ENCODE measurements around the gene KCTD15. TPM values are rescaled to one million over a fixed set of nuclear protein-coding genes. Genes with fewer than 3 reads are reported as not detected.

The KCTD15 gene
- total RNA-seq, 1 donor from 2014 or later, result 61.3 TPM

- H3K27me3 Mint-ChIP-seq, result no peaks in the 10 kb centered on the region
- no peaks in the 10 kb centered on the region for H3K9me3 Mint-ChIP-seq (ENCODE audit: low read depth)
- TF ChIP-seq CTCF (IDR thresholded peaks at IDR 0.05; ENCODE audit: unreplicated experiment), result no peak
- no peak overlapping the region for H3K4me3 Mint-ChIP-seq (ENCODE audit: low read depth)
- peaks cover 13% of the 10 kb centered on the region for H3K36me3 Mint-ChIP-seq (ENCODE audit: insufficient read depth)
- peaks cover 6% of the 10 kb centered on the region for H3K4me1 Mint-ChIP-seq (ENCODE audit: low read depth)
- H3K27ac Mint-ChIP-seq, result no peak overlapping the region
- no peak for DNase-seq (ENCODE audit: low spot score, unreplicated experiment)
Observed at GRCh38 chr19:33802801-33803200, 6.1 kb downstream of the KCTD15 start.

- Mint-ChIP-seq H3K4me3 (ENCODE audit: low read depth) (no peak overlapping the region), H3K36me3 (ENCODE audit: insufficient read depth) (peaks cover 17% of the 10 kb centered on the region), H3K4me1 (ENCODE audit: low read depth) (peaks cover 6% of the 10 kb centered on the region), H3K9me3 (ENCODE audit: low read depth) (no peaks in the 10 kb centered on the region), H3K27ac (no peak overlapping the region), H3K27me3 (no peaks in the 10 kb centered on the region)
- no peak for DNase-seq (ENCODE audit: low spot score, unreplicated experiment)
- no peak for TF ChIP-seq CTCF (IDR thresholded peaks at IDR 0.05; ENCODE audit: unreplicated experiment)
Observed at GRCh38 chr19:33803383-33803782, 6.7 kb downstream of the KCTD15 start.

- Mint-ChIP-seq H3K27ac (no peak overlapping the region), H3K27me3 (no peaks in the 10 kb centered on the region), H3K9me3 (ENCODE audit: low read depth) (no peaks in the 10 kb centered on the region), H3K36me3 (ENCODE audit: insufficient read depth) (peaks cover 17% of the 10 kb centered on the region), H3K4me1 (ENCODE audit: low read depth) (peaks cover 1% of the 10 kb centered on the region), H3K4me3 (ENCODE audit: low read depth) (no peak overlapping the region)
- no peak for DNase-seq (ENCODE audit: low spot score, unreplicated experiment)
- TF ChIP-seq CTCF (IDR thresholded peaks at IDR 0.05; ENCODE audit: unreplicated experiment), result no peak
Observed at GRCh38 chr19:33804021-33804799, 7.5 kb downstream of the KCTD15 start.

GRCh38 chr19:33805313-33805712 is 8.6 kb downstream of the KCTD15 start:
- Mint-ChIP-seq H3K36me3 (ENCODE audit: insufficient read depth) (peaks cover 17% of the 10 kb centered on the region), H3K27ac (no peak overlapping the region), H3K9me3 (ENCODE audit: low read depth) (no peaks in the 10 kb centered on the region), H3K4me1 (ENCODE audit: low read depth) (no peaks in the 10 kb centered on the region), H3K4me3 (ENCODE audit: low read depth) (no peak overlapping the region), H3K27me3 (no peaks in the 10 kb centered on the region)
- no peak for DNase-seq (ENCODE audit: low spot score, unreplicated experiment)
- no peak for TF ChIP-seq CTCF (IDR thresholded peaks at IDR 0.05; ENCODE audit: unreplicated experiment)

GRCh38 chr19:33805840-33806433 is 9.3 kb downstream of the KCTD15 start:
- no peak for DNase-seq (ENCODE audit: low spot score, unreplicated experiment)
- Mint-ChIP-seq H3K27ac (no peak overlapping the region), H3K4me3 (ENCODE audit: low read depth) (no peak overlapping the region), H3K4me1 (ENCODE audit: low read depth) (no peaks in the 10 kb centered on the region), H3K27me3 (no peaks in the 10 kb centered on the region), H3K36me3 (ENCODE audit: insufficient read depth) (peaks cover 16% of the 10 kb centered on the region), H3K9me3 (ENCODE audit: low read depth) (no peaks in the 10 kb centered on the region)
- TF ChIP-seq CTCF (IDR thresholded peaks at IDR 0.05; ENCODE audit: unreplicated experiment), result no peak

All from progenitor cell of endocrine pancreas (in vitro differentiated cells).